Spleen (tissue), 11 donors: ENCODE results near the gene FTO. TPM values are rescaled to one million over a fixed set of nuclear protein-coding genes. Genes with fewer than 3 reads are reported as not detected.
"Not testable (repeated sequence)": the region's sequence is repeated elsewhere in the genome, so short reads cannot be mapped to it uniquely, and the experiment has no call there.

Experiments
- DNase-seq: peaks from one replicate; pipeline ENCODE4 v3.0.0-alpha.2; 2020
- H3K27ac ChIP-seq, 8 donors: fragments of 200-600 bp; sonication (generic) in 7 of 8; 1 replicate in 4 of 8; 2 replicates in 4 of 8; pipeline versions ENCODE4 v1.5.0 to v1.8.0; 2016 to 2021; ENCODE audit warnings: inconsistent platforms in 4 of 8, mild to moderate bottlenecking in 4 of 8, moderate library complexity in 1 of 8
- H3K27me3 ChIP-seq, 7 donors: fragments of 200-600 bp; sonication (generic) in 6 of 7; replicated peaks in 1 of 7; 1 replicate in 4 of 7; 2 replicates in 3 of 7; pipeline versions ENCODE4 v1.5.0 to v1.8.0; 2016 to 2021; ENCODE audit warnings: inconsistent platforms in 3 of 7, mild to moderate bottlenecking in 1 of 7
- H3K36me3 ChIP-seq, 6 donors: fragments of 200-600 bp; sonication (generic) in 5 of 6; 1 replicate in 4 of 6; 2 replicates in 2 of 6; pipeline versions ENCODE4 v1.5.0 to v1.8.0; 2016 to 2021; ENCODE audit warnings: inconsistent platforms in 2 of 6
- H3K4me1 ChIP-seq, 6 donors: fragments of 200-600 bp; sonication (generic) in 5 of 6; 1 replicate in 3 of 6; 2 replicates in 3 of 6; pipeline versions ENCODE4 v1.5.0 to v1.8.0; 2016 to 2021; ENCODE audit warnings: inconsistent platforms in 3 of 6
- H3K4me3 ChIP-seq, 8 donors: fragments of 200-600 bp; sonication (generic) in 7 of 8; 1 replicate in 4 of 8; 2 replicates in 4 of 8; pipeline versions ENCODE4 v1.5.0 to v1.8.0; 2016 to 2021; ENCODE audit warnings: inconsistent platforms in 4 of 8, mild to moderate bottlenecking in 4 of 8, moderate library complexity in 2 of 8
- H3K9me3 ChIP-seq, 8 donors: fragments of 200-600 bp; sonication (generic) in 7 of 8; 1 replicate in 4 of 8; 2 replicates in 4 of 8; pipeline versions ENCODE4 v1.5.0 to v1.8.0; 2016 to 2021; ENCODE audit warnings: inconsistent platforms in 4 of 8
- CTCF ChIP-seq, 11 experiments: fragments of 200-600 bp in 7 of 11; fragments of 450-650 bp in 4 of 11; sonication (generic) in 4 of 11; IDR thresholded peaks in 8 of 11; conservative IDR thresholded peaks in 3 of 11; 1 replicate in 7 of 11; 2 replicates in 4 of 11; pipeline versions ENCODE4 v1.4.0 to v1.8.0; 2016 to 2021; ENCODE audit warnings: antibody characterized with exemption in 11 of 11, inconsistent platforms in 4 of 11, mild to moderate bottlenecking in 1 of 11
- POLR2A ChIP-seq, 3 donors: fragments of 450-650 bp; IDR thresholded peaks; one replicate each; pipeline ENCODE4 v1.5.1; 2017; ENCODE audit warnings: antibody characterized with exemption in 3 of 3, mild to moderate bottlenecking in 1 of 3
- POLR2AphosphoS5 ChIP-seq, 3 donors: sonication (generic); formaldehyde crosslinking; IDR thresholded peaks; one replicate each; pipeline ENCODE4 v1.5.1; 2017; ENCODE audit warnings: antibody characterized with exemption in 3 of 3
- WGBS, 5 donors: extraction: QIAGEN DNeasy Blood & Tissue Kit in 3 of 5; methylation state at CpG; one replicate each; pipeline versions ENCODE4 v1.1.5 to v1.1.7; 2013 to 2018; 5-methylcytosine and 5-hydroxymethylcytosine counted together
- intact Hi-C: fragments of 100-400 bp; cut with DNase I; formaldehyde crosslinking; loops from one replicate; pipeline ENCODE4 v1.15.0; 2023; ENCODE audit warnings: low total_unique reads
- polyA plus RNA-seq, 3 donors: library from polyadenylated mRNA; stranded (reverse); fragments of 200-250 nt; gene quantifications; one replicate each; pipeline ENCODE4 v1.2.1, GENCODE V29; 2013
- total RNA-seq, 7 donors: library from RNA; depleted of rRNA in 3 of 7; stranded (reverse); fragments of >200 nt in 3 of 7; fragmentation: NEBNext Ultra II Directional in 4 of 7; extraction: Animal tissue kit (Norgen Biotek cat#: 25700) in 4 of 7; gene quantifications; one replicate each; pipeline versions ENCODE4 v1.1.0 to v1.2.1, GENCODE V29; 2016 to 2021
- donor health status: healthy with polysubstance abuse.
- donor health status: DM: no; HTN: no; CAD: no; lungs with moderate emphysema.
- donor health status: DM: no; HTN: no; CAD: no.
- donor health status: Bipolar disorder and iron deficiency.
- donor health status: healthy.
- donor health status: DM: no; HTN: no; CAD: no.
- donor health status: DM: yes; HTN: yes; CAD: no.

FTO gene
- total and polyA plus RNA-seq, 10 donors = 6.8 to 89.8 (median 68.4) TPM

- Histone ChIP-seq H3K4me1 (peaks cover 0 to 14% (median 0%) of the 10 kb centered on the region in 6 donors), H3K9me3 (no peaks in the 10 kb centered on the region), H3K27me3 (peaks cover 0 to 33% (median 0%) of the 10 kb centered on the region in 7 donors), H3K36me3 (no peaks in the 10 kb centered on the region), H3K27ac (no peak overlapping the region), H3K4me3 (no peak overlapping the region)
- no peak for TF ChIP-seq POLR2A (IDR thresholded peaks at IDR 0.05)
- no peak for TF ChIP-seq CTCF (IDR thresholded peaks at IDR 0.05 in 8 of 11, conservative IDR thresholded peaks at IDR 0.05 in 3 of 11)
- TF ChIP-seq POLR2AphosphoS5 (IDR thresholded peaks at IDR 0.05) = no peak
- no peak for DNase-seq
- intact Hi-C loops = no loop called here
- 72 to 83% (median 79%) methylated on average over 11 of the region's 11 CpGs for WGBS, 5 donors
These were observed 474.0 kb downstream of the FTO start for GRCh38 chr16:54177862-54178477.

- WGBS, 5 donors = 47 to 54% (median 49%) methylated on average over 7 of the region's 7 CpGs
- Histone ChIP-seq H3K4me3 (no peak overlapping the region), H3K9me3 (no peaks in the 10 kb centered on the region), H3K4me1 (peaks cover 0 to 14% (median 0%) of the 10 kb centered on the region in 6 donors), H3K27me3 (peaks cover 0 to 29% (median 0%) of the 10 kb centered on the region in 7 donors), H3K36me3 (no peaks in the 10 kb centered on the region), H3K27ac (no peak overlapping the region)
- DNase-seq = no peak
- intact Hi-C loops = no loop called here
- TF ChIP-seq POLR2AphosphoS5 (IDR thresholded peaks at IDR 0.05) = no peak
- no peak for TF ChIP-seq CTCF (IDR thresholded peaks at IDR 0.05 in 8 of 11, conservative IDR thresholded peaks at IDR 0.05 in 3 of 11)
- no peak for TF ChIP-seq POLR2A (IDR thresholded peaks at IDR 0.05)
These were observed 474.6 kb downstream of the FTO start for GRCh38 chr16:54178478-54178976.

GRCh38 chr16:54180421-54181359 is 476.7 kb downstream of the FTO start:
- no peaks in the 10 kb centered on the region for H3K36me3 ChIP-seq
- H3K9me3 ChIP-seq = no peaks in the 10 kb centered on the region
- TF ChIP-seq CTCF (IDR thresholded peaks at IDR 0.05 in 8 of 11, conservative IDR thresholded peaks at IDR 0.05 in 3 of 11) = no peak
- no peak for TF ChIP-seq POLR2A (IDR thresholded peaks at IDR 0.05)
- no peak for TF ChIP-seq POLR2AphosphoS5 (IDR thresholded peaks at IDR 0.05)
- intact Hi-C loops = no loop called here
- WGBS, 5 donors = 61 to 93% (median 87%) methylated on average over 3 of the region's 3 CpGs
- no peak overlapping the region for H3K27ac ChIP-seq
- peaks cover 0 to 16% (median 0%) of the 10 kb centered on the region in 7 donors for H3K27me3 ChIP-seq
- no peak for DNase-seq
- peaks cover 0 to 9% (median 0%) of the 10 kb centered on the region in 6 donors for H3K4me1 ChIP-seq
- no peak overlapping the region for H3K4me3 ChIP-seq

GRCh38 chr16:54181683-54182329 is 477.9 kb downstream of the FTO start:
- H3K4me1 ChIP-seq = not testable (repeated sequence)

More at GRCh38 chr16:54181683-54182329, 477.9 kb downstream of the FTO start:
- 85 to 94% (median 91%) methylated on average over 10 of the region's 10 CpGs for WGBS, 5 donors
- H3K27ac ChIP-seq, H3K9me3 ChIP-seq, H3K27me3 ChIP-seq, H3K36me3 ChIP-seq, H3K4me3 ChIP-seq, intact Hi-C loops, DNase-seq: not testable (repeated sequence)
